Body of pancreas (tissue), 4 donors: ENCODE results near the gene ABHD3. TPM values are rescaled to one million over a fixed set of nuclear protein-coding genes. Genes with fewer than 3 reads are reported as not detected.
"Not testable (repeated sequence)": the region's sequence is repeated elsewhere in the genome, so short reads cannot be mapped to it uniquely, and the experiment has no call there.

ENCODE experiments used
- ATAC-seq: fragments of 150-250 bp; one replicate; pipeline ENCODE4 v1.9.1; 2016
- DNase-seq, 4 donors: peaks; one replicate each; pipeline ENCODE4 v3.0.0-alpha.2; 2019
- H3K27ac ChIP-seq, 4 donors: fragments of 200-600 bp; sonication (generic); 1 replicate in 3 of 4; 2 replicates in 1 of 4; pipeline versions ENCODE4 v1.5.1 to v1.6.1; 2016 to 2019; ENCODE audit warnings: mild to moderate bottlenecking in 1 of 4, mixed read lengths in 1 of 4, moderate library complexity in 1 of 4
- H3K27me3 ChIP-seq, 2 donors: fragments of 200-600 bp; sonication (generic); one replicate each; pipeline ENCODE4 v1.6.0; 2016; ENCODE audit warnings: mild to moderate bottlenecking in 1 of 2
- H3K36me3 ChIP-seq, 2 donors: fragments of 200-600 bp; sonication (generic); replicated peaks in 1 of 2; 2 replicates each; pipeline ENCODE4 v1.5.1; 2016; ENCODE audit warnings: low read depth in 2 of 2; ENCODE audit not compliant: insufficient read depth in 1 of 2
- H3K4me1 ChIP-seq: fragments of 200-600 bp; sonication (generic); one replicate; pipeline ENCODE4 v1.6.0; 2016
- H3K4me3 ChIP-seq, 2 donors: fragments of 200-600 bp; sonication (generic); 1 replicate in 1 of 2; 2 replicates in 1 of 2; pipeline ENCODE4 v1.5.1; 2016 to 2019
- H3K9me3 ChIP-seq, 3 donors: fragments of 200-600 bp; sonication (generic); 1 replicate in 2 of 3; 2 replicates in 1 of 3; pipeline ENCODE4 v1.5.1; 2016
- POLR2A ChIP-seq, 3 donors: fragments of 450-650 bp; IDR thresholded peaks; one replicate each; pipeline ENCODE4 v1.6.1; 2016; ENCODE audit warnings: antibody characterized with exemption in 3 of 3, mild to moderate bottlenecking in 2 of 3
- WGBS, 2 donors: methylation state at CpG; one replicate each; pipeline ENCODE4 v1.1.5; 2017; 5-methylcytosine and 5-hydroxymethylcytosine counted together
- intact Hi-C: fragments of 100-400 bp; cut with DNase I; formaldehyde crosslinking; loops from one replicate; pipeline ENCODE4 v1.15.1; 2023
- total RNA-seq, 2 donors: library from RNA; depleted of rRNA; stranded (reverse); fragments of >200 nt; gene quantifications; one replicate each; pipeline ENCODE4 v1.1.0, GENCODE V29; 2016
- TF ChIP-seq, protein P1 (sequence below), 7 experiments: fragments of 450-650 bp in 4 of 7; fragments of 200-600 bp in 3 of 7; sonication (generic) in 3 of 7; IDR thresholded peaks; one replicate each; pipeline ENCODE4 v1.5.1; 2016 to 2019; ENCODE audit warnings: antibody characterized with exemption in 7 of 7

Gene ABHD3
- total RNA-seq, 2 donors from 2014 or later, result 1.6 to 19.2 TPM

DNA sequence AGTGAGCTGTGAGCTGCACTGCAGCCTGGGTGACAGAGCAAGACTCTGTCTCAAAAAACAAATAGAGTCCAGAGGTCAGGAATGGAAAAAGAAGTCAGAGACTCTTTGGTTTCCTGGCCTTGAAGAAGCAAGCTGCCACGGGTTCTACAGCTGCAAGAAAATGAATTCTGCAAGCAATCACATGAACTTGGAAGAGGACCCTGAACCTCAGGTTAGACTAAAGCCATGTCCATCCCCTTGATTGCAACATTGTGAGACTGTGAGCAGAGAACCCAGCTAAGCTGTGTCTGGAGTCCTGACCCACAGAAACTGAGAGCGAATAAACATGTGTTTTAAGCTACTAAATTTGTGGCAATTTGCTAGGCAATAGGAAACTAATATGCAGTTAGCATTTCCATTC is 23.1 kb upstream of the ABHD3 start:
- H3K27ac ChIP-seq, result no peak overlapping the region
- ATAC-seq (no peak), DNase-seq (no peak)
- H3K4me3 ChIP-seq, result no peak overlapping the region
- intact Hi-C loops, result no loop called here
- no peaks in the 10 kb centered on the region for H3K36me3 ChIP-seq
- H3K27me3 ChIP-seq, result no peaks in the 10 kb centered on the region
- H3K9me3 ChIP-seq, result no peaks in the 10 kb centered on the region
- no peaks in the 10 kb centered on the region for H3K4me1 ChIP-seq
- WGBS, 2 donors, result 71 to 75% methylated on average over 2 of the region's 2 CpGs
- TF ChIP-seq, protein P1, sequence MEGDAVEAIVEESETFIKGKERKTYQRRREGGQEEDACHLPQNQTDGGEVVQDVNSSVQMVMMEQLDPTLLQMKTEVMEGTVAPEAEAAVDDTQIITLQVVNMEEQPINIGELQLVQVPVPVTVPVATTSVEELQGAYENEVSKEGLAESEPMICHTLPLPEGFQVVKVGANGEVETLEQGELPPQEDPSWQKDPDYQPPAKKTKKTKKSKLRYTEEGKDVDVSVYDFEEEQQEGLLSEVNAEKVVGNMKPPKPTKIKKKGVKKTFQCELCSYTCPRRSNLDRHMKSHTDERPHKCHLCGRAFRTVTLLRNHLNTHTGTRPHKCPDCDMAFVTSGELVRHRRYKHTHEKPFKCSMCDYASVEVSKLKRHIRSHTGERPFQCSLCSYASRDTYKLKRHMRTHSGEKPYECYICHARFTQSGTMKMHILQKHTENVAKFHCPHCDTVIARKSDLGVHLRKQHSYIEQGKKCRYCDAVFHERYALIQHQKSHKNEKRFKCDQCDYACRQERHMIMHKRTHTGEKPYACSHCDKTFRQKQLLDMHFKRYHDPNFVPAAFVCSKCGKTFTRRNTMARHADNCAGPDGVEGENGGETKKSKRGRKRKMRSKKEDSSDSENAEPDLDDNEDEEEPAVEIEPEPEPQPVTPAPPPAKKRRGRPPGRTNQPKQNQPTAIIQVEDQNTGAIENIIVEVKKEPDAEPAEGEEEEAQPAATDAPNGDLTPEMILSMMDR (IDR thresholded peaks at IDR 0.05), result no peak
- no peak for TF ChIP-seq POLR2A (IDR thresholded peaks at IDR 0.05)

DNA sequence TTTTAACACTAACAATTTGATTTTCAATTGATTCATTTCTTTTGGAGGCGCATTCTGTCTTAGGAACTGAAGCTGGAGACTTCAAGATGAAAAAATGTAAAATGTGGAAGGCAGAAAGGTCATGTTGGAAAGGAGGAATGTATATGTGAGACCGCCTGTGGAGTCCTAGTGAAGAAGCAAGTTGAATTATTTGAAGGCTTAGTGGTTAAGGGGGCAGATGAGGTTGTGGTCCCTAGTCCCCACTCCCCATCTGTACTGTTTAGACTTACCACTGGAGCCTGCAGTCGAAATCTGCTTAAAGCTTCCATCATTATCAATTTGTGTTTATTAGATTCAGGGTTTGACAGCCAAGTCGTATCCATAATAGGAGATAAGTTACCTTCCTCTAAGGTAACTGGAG is 20.6 kb upstream of the ABHD3 start:
- no peak for DNase-seq
- Histone ChIP-seq H3K4me3 (no peak overlapping the region), H3K9me3 (no peaks in the 10 kb centered on the region), H3K36me3 (no peaks in the 10 kb centered on the region), H3K4me1 (no peaks in the 10 kb centered on the region), H3K27ac (no peak overlapping the region), H3K27me3 (no peaks in the 10 kb centered on the region)
- WGBS, 2 donors, result 78 to 83% methylated on average over 4 of the region's 4 CpGs
- intact Hi-C loops, result no loop called here
- no peak for ATAC-seq
- no peak for TF ChIP-seq POLR2A (IDR thresholded peaks at IDR 0.05)
- TF ChIP-seq, protein P1 (IDR thresholded peaks at IDR 0.05), result no peak

DNA sequence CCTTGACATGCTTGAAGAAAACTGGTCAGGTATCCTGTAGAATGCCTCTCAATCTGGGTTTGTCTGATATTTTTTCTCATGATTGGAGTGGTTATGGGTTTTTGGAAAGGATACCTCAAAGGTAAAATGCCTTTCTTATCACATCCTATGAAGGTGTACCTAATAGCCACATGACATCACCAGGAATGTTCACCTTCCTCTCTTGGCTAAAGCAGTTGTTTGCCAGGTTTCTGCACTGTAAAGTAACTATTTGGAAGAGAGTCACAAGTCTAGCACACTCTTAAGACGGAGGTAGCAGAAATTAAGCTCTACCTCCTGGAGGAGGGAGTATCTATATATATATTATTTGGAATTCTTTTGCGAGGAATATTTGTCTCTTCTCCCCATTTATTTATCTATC is 18.1 kb upstream of the ABHD3 start:
- intact Hi-C loops, result no loop called here
- ATAC-seq (no peak), DNase-seq (no peak)
- Histone ChIP-seq H3K9me3 (no peaks in the 10 kb centered on the region), H3K27me3 (no peaks in the 10 kb centered on the region), H3K4me1 (no peaks in the 10 kb centered on the region), H3K27ac (no peak overlapping the region), H3K4me3 (no peak overlapping the region), H3K36me3 (no peaks in the 10 kb centered on the region)
- WGBS, 2 donors, result 68 to 80% methylated on average over 2 of the region's 2 CpGs
- TF ChIP-seq, protein P1 (IDR thresholded peaks at IDR 0.05), result no peak
- TF ChIP-seq POLR2A (IDR thresholded peaks at IDR 0.05), result no peak

DNA sequence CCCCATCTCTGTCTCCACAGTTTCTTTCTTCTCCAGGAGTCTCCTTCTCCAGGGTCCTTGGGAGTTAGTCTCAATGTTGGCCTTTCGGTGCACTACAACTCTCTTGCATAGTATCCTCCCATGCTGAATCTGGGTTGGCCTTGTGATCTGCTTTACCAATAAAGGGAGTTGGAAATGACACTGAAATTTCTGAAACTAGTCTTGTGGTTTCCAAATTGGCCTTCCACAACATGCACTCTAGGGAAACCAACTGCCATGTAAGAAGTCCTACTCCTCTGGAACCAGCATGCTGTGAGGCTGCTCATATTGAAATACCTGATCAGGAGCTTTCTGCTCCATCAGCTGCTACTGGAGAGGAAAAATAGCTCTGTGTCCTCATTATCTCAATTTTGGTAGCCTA is 9.9 kb upstream of the ABHD3 start:
- H3K27me3 ChIP-seq, result no peaks in the 10 kb centered on the region
- H3K4me1 ChIP-seq, result no peaks in the 10 kb centered on the region
- no peak for TF ChIP-seq POLR2A (IDR thresholded peaks at IDR 0.05)
- TF ChIP-seq, protein P1 (IDR thresholded peaks at IDR 0.05), result no peak
- DNase-seq (no peak), ATAC-seq (no peak)
- intact Hi-C loops, result no loop called here
- H3K36me3 ChIP-seq, result no peaks in the 10 kb centered on the region
- no peak overlapping the region for H3K27ac ChIP-seq
- no peaks in the 10 kb centered on the region for H3K9me3 ChIP-seq
- no peak overlapping the region for H3K4me3 ChIP-seq
- 93 to 100% methylated on average over 1 of the region's 1 CpG for WGBS, 2 donors

DNA sequence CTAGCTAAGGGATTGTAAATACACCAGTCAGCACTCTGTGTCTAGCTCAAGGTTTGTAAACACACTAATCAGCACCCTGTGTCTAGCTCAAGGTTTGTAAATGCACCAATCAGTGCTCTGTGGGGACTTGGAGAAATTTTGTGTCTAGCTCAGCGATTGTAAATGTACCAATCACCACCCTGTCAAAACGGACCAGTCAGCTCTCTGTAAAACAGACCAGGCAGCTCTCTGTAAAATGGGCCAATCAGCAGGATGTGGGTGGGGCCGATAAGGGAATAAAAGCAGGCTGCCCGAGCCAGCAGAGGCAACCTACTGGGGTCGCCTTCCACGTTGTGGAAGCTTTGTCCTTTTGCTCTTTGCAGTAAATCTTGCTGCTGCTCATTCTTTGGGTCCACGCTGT is 2.6 kb upstream of the ABHD3 start:
- H3K27me3 ChIP-seq, ATAC-seq, H3K27ac ChIP-seq, H3K9me3 ChIP-seq, H3K36me3 ChIP-seq, H3K4me3 ChIP-seq, DNase-seq, intact Hi-C loops, H3K4me1 ChIP-seq: not testable (repeated sequence)
- 70 to 76% methylated on average over 6 to 7 of the region's 7 CpGs for WGBS, 2 donors
